ENCODE data around the gene NUAK2.
"Not testable (repeated sequence)": the region's sequence is repeated elsewhere in the genome, so short reads cannot be mapped to it uniquely, and the experiment has no call there.

Gene NUAK2

DNA sequence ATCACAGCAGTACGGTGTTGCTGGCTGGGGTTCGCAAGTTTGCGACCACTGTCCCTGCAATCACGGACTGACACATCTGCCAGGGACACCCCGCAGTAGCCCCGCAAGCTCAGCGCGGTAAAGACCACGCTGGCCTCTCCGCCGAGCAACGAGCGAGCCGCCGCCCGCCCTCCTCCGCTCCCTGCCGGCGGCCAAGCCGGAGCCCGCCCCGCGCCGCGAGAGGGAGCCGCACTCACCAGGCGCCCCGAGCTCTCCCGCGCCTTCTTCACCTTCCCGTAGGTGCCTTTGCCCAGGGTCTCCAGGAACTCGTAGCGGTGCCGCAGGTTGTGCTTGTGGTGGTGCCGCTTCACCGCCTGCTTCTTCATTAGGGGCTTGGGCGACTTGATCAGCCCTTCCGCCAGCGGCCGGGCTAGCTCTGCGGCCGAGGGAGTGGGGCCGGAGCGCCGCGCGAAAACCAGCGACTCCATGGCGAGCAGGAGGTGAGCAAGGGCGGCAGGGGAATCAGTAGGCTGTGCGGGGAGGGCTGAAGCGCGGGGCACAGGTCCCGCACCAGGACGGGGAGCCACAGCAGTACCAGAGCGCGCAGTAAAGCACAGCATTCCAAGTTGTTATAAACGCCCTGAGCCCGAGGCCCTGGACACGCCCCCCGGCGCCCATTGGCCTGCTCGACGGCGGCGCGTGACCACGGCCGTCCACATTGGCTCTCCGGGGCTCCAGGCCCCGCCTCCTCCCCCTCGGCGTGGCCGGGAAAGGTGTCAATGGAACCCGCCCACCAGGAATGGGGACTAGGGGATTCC lies at the start of gene NUAK2:
Gene NUAK2, minus strand, starts transcription at position 584 of the 797 bp plus-strand sequence. Its CDS starts 117 bp downstream, at position 467.
- Histone ChIP-seq H3K36me3 (ENCODE audit: control insufficient read depth, insufficient read depth, low read length) (no peaks in the 10 kb centered on the region), H3K27me3 (replicated peaks; ENCODE audit: control insufficient read depth, insufficient read depth, low read length) (peaks cover 4% of the 10 kb centered on the region), H3K4me3 (replicated peaks; ENCODE audit: low read depth, low read length) (peak within 1 kb of the TSS; percentile 71)
- peak; percentile 84 for DNase-seq (ENCODE audit: extremely low read depth, insufficient read length)
- TF ChIP-seq, protein P1, sequence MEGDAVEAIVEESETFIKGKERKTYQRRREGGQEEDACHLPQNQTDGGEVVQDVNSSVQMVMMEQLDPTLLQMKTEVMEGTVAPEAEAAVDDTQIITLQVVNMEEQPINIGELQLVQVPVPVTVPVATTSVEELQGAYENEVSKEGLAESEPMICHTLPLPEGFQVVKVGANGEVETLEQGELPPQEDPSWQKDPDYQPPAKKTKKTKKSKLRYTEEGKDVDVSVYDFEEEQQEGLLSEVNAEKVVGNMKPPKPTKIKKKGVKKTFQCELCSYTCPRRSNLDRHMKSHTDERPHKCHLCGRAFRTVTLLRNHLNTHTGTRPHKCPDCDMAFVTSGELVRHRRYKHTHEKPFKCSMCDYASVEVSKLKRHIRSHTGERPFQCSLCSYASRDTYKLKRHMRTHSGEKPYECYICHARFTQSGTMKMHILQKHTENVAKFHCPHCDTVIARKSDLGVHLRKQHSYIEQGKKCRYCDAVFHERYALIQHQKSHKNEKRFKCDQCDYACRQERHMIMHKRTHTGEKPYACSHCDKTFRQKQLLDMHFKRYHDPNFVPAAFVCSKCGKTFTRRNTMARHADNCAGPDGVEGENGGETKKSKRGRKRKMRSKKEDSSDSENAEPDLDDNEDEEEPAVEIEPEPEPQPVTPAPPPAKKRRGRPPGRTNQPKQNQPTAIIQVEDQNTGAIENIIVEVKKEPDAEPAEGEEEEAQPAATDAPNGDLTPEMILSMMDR (IDR thresholded peaks at IDR 0.05; ENCODE audit: insufficient read depth, low read length, poor library complexity, severe bottlenecking), result peak; percentile 13

DNA sequence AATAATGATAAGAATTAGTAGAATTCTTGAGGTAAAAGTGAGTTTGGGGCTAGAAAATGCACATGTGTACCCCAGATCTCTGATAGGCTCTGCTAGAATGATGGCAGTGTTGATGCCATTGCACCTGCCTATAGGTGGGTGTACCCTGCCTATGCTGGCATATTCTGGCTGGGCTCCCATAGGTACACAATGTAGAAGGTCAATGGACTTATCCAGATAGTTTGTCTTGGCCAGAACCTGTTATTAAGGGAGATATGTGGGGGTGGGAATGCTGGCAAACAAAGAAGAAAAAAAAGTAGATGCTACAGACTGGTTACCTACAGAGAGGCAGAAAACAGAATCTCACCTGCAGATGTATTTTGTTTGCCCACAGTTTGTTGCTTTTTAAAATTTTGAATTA lies 49.2 kb upstream of the NUAK2 start:
- peaks cover 4% of the 10 kb centered on the region for H3K27me3 ChIP-seq (replicated peaks; ENCODE audit: control insufficient read depth, insufficient read depth, low read length)
- DNase-seq (ENCODE audit: extremely low read depth, insufficient read length), result no peak
- TF ChIP-seq, protein P1 (IDR thresholded peaks at IDR 0.05; ENCODE audit: insufficient read depth, low read length, poor library complexity, severe bottlenecking), result no peak
- no peak overlapping the region for H3K4me3 ChIP-seq (replicated peaks; ENCODE audit: low read depth, low read length)
- H3K36me3 ChIP-seq (ENCODE audit: control insufficient read depth, insufficient read depth, low read length), result no peaks in the 10 kb centered on the region

DNA sequence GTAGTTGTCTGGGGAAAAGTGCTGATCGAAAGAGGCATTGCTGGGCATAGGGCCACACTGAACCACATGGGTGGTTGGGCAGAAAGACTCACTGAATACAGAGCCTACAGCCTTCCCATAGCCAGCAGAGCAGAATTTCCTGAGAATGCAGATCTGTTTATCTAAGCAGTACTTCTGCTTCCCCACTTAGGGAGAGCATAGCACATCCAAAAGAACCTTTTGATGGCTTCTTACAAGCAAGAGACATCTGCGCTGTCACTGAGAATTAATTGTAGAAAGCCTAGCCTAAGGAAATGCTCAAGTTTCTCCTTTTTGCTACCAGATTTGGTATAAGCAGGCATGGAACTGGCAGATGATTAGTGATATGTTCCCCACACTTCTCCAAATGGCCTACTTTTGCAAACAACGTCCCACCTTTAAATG lies 48.2 kb upstream of the NUAK2 start:
- TF ChIP-seq, protein P1 (IDR thresholded peaks at IDR 0.05; ENCODE audit: insufficient read depth, low read length, poor library complexity, severe bottlenecking), result no peak
- peaks cover 4% of the 10 kb centered on the region for H3K27me3 ChIP-seq (replicated peaks; ENCODE audit: control insufficient read depth, insufficient read depth, low read length)
- H3K36me3 ChIP-seq (ENCODE audit: control insufficient read depth, insufficient read depth, low read length), result no peaks in the 10 kb centered on the region
- no peak overlapping the region for H3K4me3 ChIP-seq (replicated peaks; ENCODE audit: low read depth, low read length)
- no peak for DNase-seq (ENCODE audit: extremely low read depth, insufficient read length)

DNA sequence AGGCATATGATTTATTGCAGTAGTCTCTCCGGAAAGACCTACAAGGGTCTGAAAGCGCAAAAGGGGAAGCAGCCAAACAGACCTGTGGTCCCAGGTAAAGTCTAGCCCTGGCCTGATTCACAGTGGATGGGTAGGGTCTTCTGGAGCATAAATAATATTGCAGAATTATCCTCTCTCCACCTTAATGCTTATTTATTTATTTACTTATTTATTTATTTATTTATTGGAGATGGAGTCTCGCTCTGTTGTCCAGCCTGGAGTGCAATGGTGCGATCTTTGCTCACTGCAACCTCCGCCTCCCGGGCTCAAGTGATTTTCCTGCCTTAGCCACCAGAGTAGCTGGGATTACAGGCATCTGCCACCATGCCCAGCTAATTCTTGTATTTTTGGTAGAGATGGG lies 46.9 kb upstream of the NUAK2 start:
- TF ChIP-seq, protein P1 (IDR thresholded peaks at IDR 0.05; ENCODE audit: insufficient read depth, low read length, poor library complexity, severe bottlenecking), result no peak
- Histone ChIP-seq H3K36me3 (ENCODE audit: control insufficient read depth, insufficient read depth, low read length) (no peaks in the 10 kb centered on the region), H3K4me3 (replicated peaks; ENCODE audit: low read depth, low read length) (no peak overlapping the region), H3K27me3 (replicated peaks; ENCODE audit: control insufficient read depth, insufficient read depth, low read length) (peaks cover 1% of the 10 kb centered on the region; the same call in 1 of the 2 replicates)
- DNase-seq (ENCODE audit: extremely low read depth, insufficient read length), result no peak

DNA sequence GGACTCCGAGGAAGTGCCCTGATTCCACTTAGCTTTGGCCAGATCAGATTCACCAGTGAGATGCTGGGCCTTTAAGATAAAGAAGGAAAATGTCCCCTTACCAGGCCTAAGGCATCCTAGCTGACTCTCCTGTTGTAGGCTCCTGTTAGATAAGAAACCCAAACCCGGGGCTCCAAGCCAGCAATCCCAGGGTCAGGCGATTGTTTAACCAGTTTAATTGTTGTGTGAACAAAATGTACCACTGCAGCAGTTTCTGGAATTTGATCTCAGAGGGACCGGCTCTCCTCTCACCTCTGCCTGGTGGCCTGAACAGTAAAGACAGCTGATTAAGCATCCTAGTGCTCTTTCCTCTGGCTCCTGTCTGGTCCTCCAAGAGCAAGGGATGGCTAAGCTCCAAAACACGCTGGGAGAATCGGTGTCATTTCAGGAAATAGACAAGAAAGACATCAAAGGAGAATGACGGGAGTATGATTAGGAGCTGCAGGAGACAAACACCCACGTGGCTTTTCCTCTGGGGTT lies 44.5 kb upstream of the NUAK2 start:
- no peak for DNase-seq (ENCODE audit: extremely low read depth, insufficient read length)
- Histone ChIP-seq H3K36me3 (ENCODE audit: control insufficient read depth, insufficient read depth, low read length) (no peaks in the 10 kb centered on the region), H3K4me3 (replicated peaks; ENCODE audit: low read depth, low read length) (no peak overlapping the region), H3K27me3 (replicated peaks; ENCODE audit: control insufficient read depth, insufficient read depth, low read length) (peaks cover 1% of the 10 kb centered on the region; the same call in 1 of the 2 replicates)
- TF ChIP-seq, protein P1 (IDR thresholded peaks at IDR 0.05; ENCODE audit: insufficient read depth, low read length, poor library complexity, severe bottlenecking), result no peak

DNA sequence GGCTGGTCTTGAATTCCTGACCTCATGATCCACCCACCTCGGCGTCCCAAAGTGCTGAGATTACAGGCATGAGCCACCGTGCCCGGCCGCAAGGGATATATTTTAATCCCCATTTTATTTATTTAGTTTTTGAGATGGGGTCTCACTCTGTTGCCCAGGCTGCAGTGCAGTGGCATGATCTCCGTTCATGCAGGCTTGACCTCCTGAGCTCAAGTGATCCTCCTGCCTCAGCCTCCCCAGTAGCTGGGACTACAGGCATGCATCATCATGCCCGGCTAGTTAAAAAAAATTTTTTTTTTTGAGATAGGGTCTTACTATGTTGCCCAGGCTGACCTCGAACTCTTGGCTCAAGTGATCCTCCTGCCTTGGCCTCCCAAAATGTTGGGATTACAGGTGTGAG lies 43.5 kb upstream of the NUAK2 start:
- not testable (repeated sequence) for H3K27me3 ChIP-seq (replicated peaks; ENCODE audit: control insufficient read depth, insufficient read depth, low read length); H3K4me3 ChIP-seq (replicated peaks; ENCODE audit: low read depth, low read length); H3K36me3 ChIP-seq (ENCODE audit: control insufficient read depth, insufficient read depth, low read length); DNase-seq (ENCODE audit: extremely low read depth, insufficient read length)
